Progenitor cell of endocrine pancreas (in vitro differentiated cells): ENCODE data around the gene DTNA. TPM values are rescaled to one million over a fixed set of nuclear protein-coding genes. Genes with fewer than 3 reads are reported as not detected.

ENCODE experiments used
- DNase-seq: peaks from one replicate; pipeline ENCODE4 v3.0.0; 2021; ENCODE audit warnings: low spot score; ENCODE audit not compliant: unreplicated experiment
- H3K27ac Mint-ChIP-seq: 2 replicates; pipeline ENCODE4 v1.8.0; 2021; ENCODE audit warnings: mild to moderate bottlenecking, moderate library complexity, mixed read lengths
- H3K27me3 Mint-ChIP-seq: 2 replicates; pipeline ENCODE4 v1.8.0; 2021; ENCODE audit warnings: mixed read lengths
- H3K36me3 Mint-ChIP-seq: 2 replicates; pipeline ENCODE4 v1.8.0; 2022; ENCODE audit warnings: mixed read lengths; ENCODE audit not compliant: insufficient read depth
- H3K4me1 Mint-ChIP-seq: 2 replicates; pipeline ENCODE4 v1.8.0; 2021; ENCODE audit warnings: low read depth, mixed read lengths
- H3K4me3 Mint-ChIP-seq: 2 replicates; pipeline ENCODE4 v1.8.0; 2021; ENCODE audit warnings: low read depth, mild to moderate bottlenecking, moderate library complexity, mixed read lengths
- H3K9me3 Mint-ChIP-seq: 2 replicates; pipeline ENCODE4 v1.8.0; 2021; ENCODE audit warnings: low read depth, mixed read lengths
- CTCF ChIP-seq: fragments of 200-600 bp; sonication (generic); IDR thresholded peaks from one replicate; pipeline ENCODE4 v1.5.0; 2021; ENCODE audit warnings: antibody characterized with exemption, mild to moderate bottlenecking; ENCODE audit not compliant: unreplicated experiment
- total RNA-seq: library from RNA; stranded (reverse); gene quantifications from 2 replicates; pipeline ENCODE4 v1.2.1, GENCODE V29; 2021

The DTNA gene
- total RNA-seq, 1 donor from 2014 or later, result 25.4 TPM

GRCh38 chr18:34936772-34937171, 226.7 kb downstream of the DTNA start:
- no peak for TF ChIP-seq CTCF
- H3K4me1 Mint-ChIP-seq, result peaks cover 2% of the 10 kb centered on the region
- H3K27me3 Mint-ChIP-seq, result no peaks in the 10 kb centered on the region
- H3K27ac Mint-ChIP-seq, result no peak overlapping the region
- H3K9me3 Mint-ChIP-seq, result no peaks in the 10 kb centered on the region
- H3K36me3 Mint-ChIP-seq, result no peaks in the 10 kb centered on the region
- no peak for DNase-seq
- H3K4me3 Mint-ChIP-seq, result no peak overlapping the region

DNA sequence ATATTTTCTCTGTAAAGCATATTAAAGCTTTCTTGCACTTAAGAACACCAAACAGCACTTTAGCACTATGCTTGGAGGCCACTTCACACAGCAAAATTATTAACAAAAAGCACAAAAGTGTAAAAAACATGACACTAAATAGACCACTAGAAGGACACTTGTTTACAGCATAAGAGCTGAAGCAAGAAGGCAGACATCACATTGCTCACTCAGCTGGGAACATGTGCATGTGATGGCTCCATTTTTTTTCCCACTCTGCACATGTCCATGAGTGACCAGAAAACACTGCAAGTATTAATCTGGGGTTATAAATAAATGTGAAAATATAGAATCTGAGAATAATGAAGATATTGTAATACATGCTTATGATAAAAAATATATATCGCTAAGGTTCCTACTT, 228.0 kb downstream of the DTNA start:
- H3K4me1 Mint-ChIP-seq, result peaks cover 7% of the 10 kb centered on the region
- DNase-seq, result no peak
- no peak for TF ChIP-seq CTCF
- H3K27ac Mint-ChIP-seq, result no peak overlapping the region
- H3K36me3 Mint-ChIP-seq, result no peaks in the 10 kb centered on the region
- no peak overlapping the region for H3K4me3 Mint-ChIP-seq
- no peaks in the 10 kb centered on the region for H3K9me3 Mint-ChIP-seq
- no peaks in the 10 kb centered on the region for H3K27me3 Mint-ChIP-seq
